SU-DHL-6 (cell line): ENCODE measurements around the gene CYBC1.

Experiments used
- EZH2phosphoT487 ChIP-seq: fragments of 200-600 bp; sonication (generic), shearing (Covaris generic); conservative IDR thresholded peaks from 2 replicates; pipeline ENCODE4 v1.6.1; 2018; ENCODE audit warnings: mild to moderate bottlenecking, antibody characterized with exemption, low read length, moderate library complexity, mixed read lengths
- TF ChIP-seq, protein P1 (sequence below): fragments of 200-600 bp; sonication (generic); IDR thresholded peaks from one replicate; pipeline ENCODE4 v1.5.1; 2017; ENCODE audit warnings: antibody characterized with exemption, mild to moderate bottlenecking, low read length, moderate library complexity; ENCODE audit not compliant: insufficient read depth, poor library complexity, severe bottlenecking

GRCh38 chr17:82442643-82443464 lies 7.7 kb downstream of the CYBC1 start:
- TF ChIP-seq, protein P1, sequence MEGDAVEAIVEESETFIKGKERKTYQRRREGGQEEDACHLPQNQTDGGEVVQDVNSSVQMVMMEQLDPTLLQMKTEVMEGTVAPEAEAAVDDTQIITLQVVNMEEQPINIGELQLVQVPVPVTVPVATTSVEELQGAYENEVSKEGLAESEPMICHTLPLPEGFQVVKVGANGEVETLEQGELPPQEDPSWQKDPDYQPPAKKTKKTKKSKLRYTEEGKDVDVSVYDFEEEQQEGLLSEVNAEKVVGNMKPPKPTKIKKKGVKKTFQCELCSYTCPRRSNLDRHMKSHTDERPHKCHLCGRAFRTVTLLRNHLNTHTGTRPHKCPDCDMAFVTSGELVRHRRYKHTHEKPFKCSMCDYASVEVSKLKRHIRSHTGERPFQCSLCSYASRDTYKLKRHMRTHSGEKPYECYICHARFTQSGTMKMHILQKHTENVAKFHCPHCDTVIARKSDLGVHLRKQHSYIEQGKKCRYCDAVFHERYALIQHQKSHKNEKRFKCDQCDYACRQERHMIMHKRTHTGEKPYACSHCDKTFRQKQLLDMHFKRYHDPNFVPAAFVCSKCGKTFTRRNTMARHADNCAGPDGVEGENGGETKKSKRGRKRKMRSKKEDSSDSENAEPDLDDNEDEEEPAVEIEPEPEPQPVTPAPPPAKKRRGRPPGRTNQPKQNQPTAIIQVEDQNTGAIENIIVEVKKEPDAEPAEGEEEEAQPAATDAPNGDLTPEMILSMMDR, result no peak
- TF ChIP-seq EZH2phosphoT487, result no peak
